ENCODE results near the gene CNN3. TPM values are rescaled to one million over a fixed set of nuclear protein-coding genes. Genes with fewer than 3 reads are reported as not detected.

CNN3 gene
- total and polyA plus RNA-seq, 8 donors = 31.7 to 143 (median 49.8) TPM

DNA sequence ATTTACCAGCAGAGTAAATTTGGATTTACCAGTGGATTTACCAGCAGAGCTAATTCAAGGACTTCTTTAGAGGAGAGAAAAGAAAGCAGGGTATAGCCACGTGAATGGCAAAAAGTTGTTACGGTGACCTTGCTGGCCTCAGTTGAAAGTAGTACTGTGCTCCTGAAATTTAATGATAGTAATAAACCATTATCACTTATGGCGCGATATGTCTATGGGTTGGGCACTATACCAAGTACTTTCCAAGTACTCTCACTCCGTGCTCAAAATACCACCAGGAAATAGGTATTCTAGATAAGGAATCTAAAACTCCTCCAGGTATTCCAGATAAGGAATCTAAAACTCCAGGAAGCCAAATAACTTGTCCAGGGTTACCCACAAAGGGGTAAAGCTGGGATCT, 70.9 kb downstream of the CNN3 start:
- H3K4me3 ChIP-seq = no peak overlapping the region
- peaks cover 0 to 10% (median 0%) of the 10 kb centered on the region in 3 donors for H3K36me3 ChIP-seq
- TF ChIP-seq, protein P1, sequence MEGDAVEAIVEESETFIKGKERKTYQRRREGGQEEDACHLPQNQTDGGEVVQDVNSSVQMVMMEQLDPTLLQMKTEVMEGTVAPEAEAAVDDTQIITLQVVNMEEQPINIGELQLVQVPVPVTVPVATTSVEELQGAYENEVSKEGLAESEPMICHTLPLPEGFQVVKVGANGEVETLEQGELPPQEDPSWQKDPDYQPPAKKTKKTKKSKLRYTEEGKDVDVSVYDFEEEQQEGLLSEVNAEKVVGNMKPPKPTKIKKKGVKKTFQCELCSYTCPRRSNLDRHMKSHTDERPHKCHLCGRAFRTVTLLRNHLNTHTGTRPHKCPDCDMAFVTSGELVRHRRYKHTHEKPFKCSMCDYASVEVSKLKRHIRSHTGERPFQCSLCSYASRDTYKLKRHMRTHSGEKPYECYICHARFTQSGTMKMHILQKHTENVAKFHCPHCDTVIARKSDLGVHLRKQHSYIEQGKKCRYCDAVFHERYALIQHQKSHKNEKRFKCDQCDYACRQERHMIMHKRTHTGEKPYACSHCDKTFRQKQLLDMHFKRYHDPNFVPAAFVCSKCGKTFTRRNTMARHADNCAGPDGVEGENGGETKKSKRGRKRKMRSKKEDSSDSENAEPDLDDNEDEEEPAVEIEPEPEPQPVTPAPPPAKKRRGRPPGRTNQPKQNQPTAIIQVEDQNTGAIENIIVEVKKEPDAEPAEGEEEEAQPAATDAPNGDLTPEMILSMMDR (IDR thresholded peaks at IDR 0.05) = no peak
- intact Hi-C loops (cut with DNase I) = loop anchor here in 2 of 3 donors (5.0 to 10.0 kb wide), 2 partner anchors 59 to 186 kb away; no protein-coding TSS in a partner anchor
- H3K27me3 ChIP-seq = no peaks in the 10 kb centered on the region
- peaks cover 0 to 14% (median 0%) of the 10 kb centered on the region in 3 donors for H3K4me1 ChIP-seq
- H3K9me3 ChIP-seq = no peaks in the 10 kb centered on the region
- no peak for FAIRE-seq
- DNase-seq = no peak
- no peak for ATAC-seq
- peak overlapping the region in 1 of 4 donors; percentile 69 for H3K27ac ChIP-seq
- 50 to 57% methylated on average over 5 of the region's 5 CpGs for WGBS, 2 donors

DNA sequence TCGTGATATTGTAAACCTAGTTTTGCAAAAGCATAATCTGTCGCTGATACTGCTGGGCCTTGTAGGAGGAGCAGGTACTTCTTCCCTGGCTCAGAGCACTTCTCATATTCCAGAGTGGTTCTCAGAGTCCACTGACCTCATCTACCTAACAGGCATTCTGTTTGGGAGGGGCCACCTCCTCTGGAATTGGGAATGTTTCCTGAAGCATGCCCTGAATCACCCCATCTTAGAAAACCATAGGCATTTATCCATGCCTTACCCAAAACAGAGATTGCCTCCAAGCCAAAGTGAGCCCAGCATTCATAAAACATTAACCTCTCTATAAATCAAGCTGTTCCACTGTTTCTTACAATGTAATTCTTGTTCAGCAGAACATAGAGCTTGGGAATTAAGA, 71.6 kb downstream of the CNN3 start:
- Histone ChIP-seq H3K36me3 (peaks cover 0 to 10% (median 0%) of the 10 kb centered on the region in 3 donors), H3K27ac (peak overlapping the region in 2 of 4 donors; percentile 67 to 69), H3K4me1 (peaks cover 0 to 14% (median 0%) of the 10 kb centered on the region in 3 donors), H3K27me3 (no peaks in the 10 kb centered on the region), H3K4me3 (no peak overlapping the region), H3K9me3 (no peaks in the 10 kb centered on the region)
- DNase-seq = no peak
- intact Hi-C loops (cut with DNase I) = loop anchor here in 2 of 3 donors (5.0 to 10.0 kb wide), 2 partner anchors 59 to 187 kb away; no protein-coding TSS in a partner anchor
- ATAC-seq = peak in 3 of 4 donors; percentile 11 to 30 (median 16)
- 75 to 83% methylated on average over 2 of the region's 2 CpGs for WGBS, 2 donors
- no peak for FAIRE-seq
- TF ChIP-seq, protein P1 (IDR thresholded peaks at IDR 0.05) = no peak

DNA sequence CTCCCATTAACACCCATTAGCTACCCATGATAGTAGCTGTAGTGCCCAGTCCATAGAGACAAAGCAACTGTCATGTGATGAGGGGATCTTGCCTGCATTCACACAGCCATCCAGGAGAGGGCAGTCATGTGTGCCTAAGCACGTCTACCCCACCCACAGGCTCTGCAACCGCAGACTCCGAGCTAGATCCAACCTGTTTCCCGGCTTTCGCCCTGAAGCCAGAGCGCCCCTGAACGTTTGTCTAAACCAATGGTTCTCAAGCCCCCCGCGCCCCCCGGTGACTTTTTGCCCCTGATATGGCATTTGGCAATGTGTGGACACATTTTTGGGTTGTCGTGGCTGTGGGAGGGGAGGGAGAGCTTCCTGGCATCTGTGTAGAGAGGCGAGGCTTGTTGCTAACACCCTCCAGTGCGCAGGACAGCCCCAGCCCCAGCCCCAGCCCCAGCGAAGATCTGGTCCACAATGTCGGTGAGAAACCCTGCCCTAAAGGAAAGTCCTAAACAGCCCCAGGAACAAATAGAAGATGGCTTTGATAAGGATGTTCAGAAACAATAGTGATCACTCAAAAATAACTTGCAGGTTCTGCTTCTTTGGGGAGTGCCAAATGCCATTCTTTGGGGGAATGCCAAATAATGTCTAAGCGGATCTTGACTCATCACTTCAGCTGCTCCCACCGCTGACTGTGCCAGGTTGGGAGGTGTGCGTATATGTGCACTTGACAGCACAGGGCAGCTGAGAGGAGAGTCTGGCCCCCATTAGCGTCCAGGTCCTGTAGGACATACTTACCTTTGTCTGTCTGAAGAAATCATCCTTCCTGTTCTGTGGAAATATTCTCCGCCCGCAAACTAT, 72.2 kb downstream of the CNN3 start:
- ATAC-seq (peak; percentile 95 to 99 (median 98)), DNase-seq (peak; percentile 79 to 91 (median 85)), FAIRE-seq (peak; percentile 78)
- Histone ChIP-seq H3K27ac (peak overlapping the region in 2 of 4 donors; percentile 67 to 69), H3K9me3 (no peaks in the 10 kb centered on the region), H3K4me3 (peak overlapping the region in 2 of 4 donors; percentile 26 to 27), H3K27me3 (no peaks in the 10 kb centered on the region), H3K36me3 (peaks cover 0 to 10% (median 0%) of the 10 kb centered on the region in 3 donors), H3K4me1 (peaks cover 0 to 14% (median 0%) of the 10 kb centered on the region in 3 donors)
- TF ChIP-seq, protein P1 (IDR thresholded peaks at IDR 0.05) = peak; percentile 77 to 80 (median 78)
- WGBS, 2 donors = 17 to 18% methylated on average over 21 of the region's 21 CpGs
- intact Hi-C loops (cut with DNase I) = loop anchor here in 2 of 3 donors (5.0 to 10.0 kb wide), 2 partner anchors 60 to 188 kb away; no protein-coding TSS in a partner anchor

DNA sequence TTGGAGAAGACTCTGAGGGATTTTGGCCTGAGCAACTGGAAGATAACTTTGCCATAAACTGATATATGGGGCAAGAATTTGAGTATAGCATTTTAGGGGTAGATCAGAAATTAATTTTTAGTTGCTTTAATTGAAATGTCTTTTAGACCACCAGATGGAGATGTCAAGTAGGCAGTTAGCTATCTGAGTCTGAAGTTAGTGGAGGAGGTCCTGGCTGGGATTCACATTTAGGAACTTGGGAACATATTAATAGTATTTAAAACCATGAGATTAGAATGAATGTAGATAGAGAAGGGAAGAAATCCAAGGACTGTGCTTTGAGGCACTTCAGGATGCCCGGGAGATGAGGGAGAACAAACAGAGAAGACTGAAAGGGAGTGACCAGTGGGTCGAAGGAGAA, 74.1 kb downstream of the CNN3 start:
- FAIRE-seq (no peak), DNase-seq (no peak), ATAC-seq (no peak)
- intact Hi-C loops (cut with DNase I) = loop anchor here in 1 of 3 donors (5.0 to 10.0 kb wide), 2 partner anchors 62 to 190 kb away; no protein-coding TSS in a partner anchor
- Histone ChIP-seq H3K4me3 (no peak overlapping the region), H3K27me3 (no peaks in the 10 kb centered on the region), H3K27ac (no peak overlapping the region), H3K4me1 (peaks cover 0 to 14% (median 0%) of the 10 kb centered on the region in 3 donors), H3K9me3 (no peaks in the 10 kb centered on the region), H3K36me3 (peaks cover 0 to 20% (median 0%) of the 10 kb centered on the region in 3 donors)
- TF ChIP-seq, protein P1 (IDR thresholded peaks at IDR 0.05) = no peak
- WGBS, 2 donors = 43 to 45% methylated on average over 2 of the region's 2 CpGs
